Measurements from ENCODE around the gene IP6K3.
A peak's percentile ranks its signal among the peaks of the same experiment; 100 is the strongest.

IP6K3 gene

GRCh38 chr6:33689879-33690278 is 56.8 kb downstream of the IP6K3 start:
- TF ChIP-seq, protein P1, sequence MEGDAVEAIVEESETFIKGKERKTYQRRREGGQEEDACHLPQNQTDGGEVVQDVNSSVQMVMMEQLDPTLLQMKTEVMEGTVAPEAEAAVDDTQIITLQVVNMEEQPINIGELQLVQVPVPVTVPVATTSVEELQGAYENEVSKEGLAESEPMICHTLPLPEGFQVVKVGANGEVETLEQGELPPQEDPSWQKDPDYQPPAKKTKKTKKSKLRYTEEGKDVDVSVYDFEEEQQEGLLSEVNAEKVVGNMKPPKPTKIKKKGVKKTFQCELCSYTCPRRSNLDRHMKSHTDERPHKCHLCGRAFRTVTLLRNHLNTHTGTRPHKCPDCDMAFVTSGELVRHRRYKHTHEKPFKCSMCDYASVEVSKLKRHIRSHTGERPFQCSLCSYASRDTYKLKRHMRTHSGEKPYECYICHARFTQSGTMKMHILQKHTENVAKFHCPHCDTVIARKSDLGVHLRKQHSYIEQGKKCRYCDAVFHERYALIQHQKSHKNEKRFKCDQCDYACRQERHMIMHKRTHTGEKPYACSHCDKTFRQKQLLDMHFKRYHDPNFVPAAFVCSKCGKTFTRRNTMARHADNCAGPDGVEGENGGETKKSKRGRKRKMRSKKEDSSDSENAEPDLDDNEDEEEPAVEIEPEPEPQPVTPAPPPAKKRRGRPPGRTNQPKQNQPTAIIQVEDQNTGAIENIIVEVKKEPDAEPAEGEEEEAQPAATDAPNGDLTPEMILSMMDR (IDR thresholded peaks at IDR 0.05) = no peak
- Mint-ChIP-seq H3K27me3 (ENCODE audit: low read depth, poor library complexity) (peaks cover 2% of the 10 kb centered on the region), H3K4me3 (no peak overlapping the region), H3K36me3 (ENCODE audit: low read depth) (peaks cover 5% of the 10 kb centered on the region), H3K9me3 (no peaks in the 10 kb centered on the region), H3K27ac (no peak overlapping the region), H3K4me1 (peaks cover 42% of the 10 kb centered on the region)
- DNase-seq = no peak

DNA sequence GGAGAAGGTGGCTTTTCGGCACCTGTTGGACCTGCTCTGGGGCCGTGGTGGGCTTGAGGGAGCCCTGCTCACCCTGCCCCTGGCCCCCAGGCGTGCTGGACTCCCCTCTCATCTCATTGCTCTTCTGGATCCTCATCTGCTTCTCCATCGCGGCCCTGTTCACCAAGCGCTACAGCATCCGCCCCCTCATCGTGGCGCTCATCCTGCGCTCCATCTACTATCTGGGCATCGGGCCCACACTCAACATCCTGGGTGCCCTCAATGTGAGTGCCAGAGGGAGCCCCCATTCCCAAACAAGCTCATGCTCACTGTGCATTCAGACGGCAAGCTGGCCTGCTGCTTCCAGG is 57.6 kb downstream of the IP6K3 start:
- Mint-ChIP-seq H3K4me1 (peaks cover 39% of the 10 kb centered on the region), H3K27me3 (ENCODE audit: low read depth, poor library complexity) (peaks cover 2% of the 10 kb centered on the region), H3K36me3 (ENCODE audit: low read depth) (peaks cover 5% of the 10 kb centered on the region), H3K9me3 (no peaks in the 10 kb centered on the region), H3K4me3 (no peak overlapping the region), H3K27ac (no peak overlapping the region)
- TF ChIP-seq, protein P1 (IDR thresholded peaks at IDR 0.05) = no peak
- DNase-seq = no peak

DNA sequence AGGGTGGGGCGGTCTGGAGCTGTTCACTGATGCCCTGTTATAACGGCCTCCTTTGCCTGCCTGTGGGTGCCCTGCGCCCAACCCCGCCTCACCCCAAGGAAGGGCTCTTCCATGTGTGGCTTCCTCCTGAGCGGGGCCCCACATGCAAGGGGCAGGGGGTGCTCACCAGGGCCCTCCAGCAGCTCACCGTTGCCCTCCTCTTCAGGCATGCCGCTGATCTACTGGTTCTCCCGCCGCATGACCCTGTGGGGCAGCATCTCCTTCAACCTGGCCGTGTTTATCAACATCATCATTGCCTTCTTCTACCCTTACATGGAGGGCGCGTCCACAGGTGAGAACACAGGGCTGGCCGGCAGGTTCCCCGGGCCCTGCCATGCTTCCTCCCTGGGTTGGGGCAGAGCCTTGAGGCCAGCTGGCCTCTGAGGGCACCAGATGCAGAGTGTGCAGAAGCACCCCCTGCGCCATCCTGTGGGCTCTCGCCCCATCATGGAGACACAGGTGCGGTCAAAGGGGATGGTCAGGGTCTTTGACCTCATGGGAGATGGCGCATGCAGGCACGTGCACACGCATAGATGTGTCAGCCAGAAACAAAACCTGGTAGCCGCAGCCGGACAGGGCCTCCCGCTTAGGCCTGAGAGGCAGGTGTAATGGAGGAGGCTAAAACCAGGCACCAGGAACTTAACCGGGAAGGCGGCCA is 58.1 kb downstream of the IP6K3 start:
- no peaks in the 10 kb centered on the region for H3K9me3 Mint-ChIP-seq
- H3K27me3 Mint-ChIP-seq (ENCODE audit: low read depth, poor library complexity) = peaks cover 2% of the 10 kb centered on the region
- H3K27ac Mint-ChIP-seq = no peak overlapping the region
- H3K4me1 Mint-ChIP-seq = peaks cover 34% of the 10 kb centered on the region
- peaks cover 5% of the 10 kb centered on the region for H3K36me3 Mint-ChIP-seq (ENCODE audit: low read depth)
- TF ChIP-seq, protein P1 (IDR thresholded peaks at IDR 0.05) = no peak
- H3K4me3 Mint-ChIP-seq = no peak overlapping the region
- DNase-seq = no peak

- Mint-ChIP-seq H3K4me3 (no peak overlapping the region), H3K9me3 (no peaks in the 10 kb centered on the region), H3K27ac (no peak overlapping the region)
Measured at GRCh38 chr6:33688006-33688405, 58.7 kb downstream of the IP6K3 start.

GRCh38 chr6:33686981-33687975 is 59.4 kb downstream of the IP6K3 start:
- Mint-ChIP-seq H3K4me1 (peaks cover 20% of the 10 kb centered on the region), H3K4me3 (no peak overlapping the region), H3K9me3 (no peaks in the 10 kb centered on the region), H3K27ac (peak overlapping the region; percentile 23), H3K27me3 (ENCODE audit: low read depth, poor library complexity) (peaks cover 2% of the 10 kb centered on the region), H3K36me3 (ENCODE audit: low read depth) (peaks cover 5% of the 10 kb centered on the region)
- TF ChIP-seq, protein P1 (IDR thresholded peaks at IDR 0.05) = no peak
- DNase-seq = no peak

More at GRCh38 chr6:33688006-33688405, 58.7 kb downstream of the IP6K3 start:
- peaks cover 28% of the 10 kb centered on the region for H3K4me1 Mint-ChIP-seq
- TF ChIP-seq, protein P1 (IDR thresholded peaks at IDR 0.05) = no peak
- peaks cover 5% of the 10 kb centered on the region for H3K36me3 Mint-ChIP-seq (ENCODE audit: low read depth)
- DNase-seq = no peak
- H3K27me3 Mint-ChIP-seq (ENCODE audit: low read depth, poor library complexity) = peaks cover 2% of the 10 kb centered on the region

Data from nephron progenitor cell (in vitro differentiated cells).